GM21825 (cell line): ENCODE data around the gene CLDN34.

ENCODE experiments used
- ATAC-seq: cut with Tn5 transposase; IDR thresholded peaks from one replicate; pipeline ENCODE4 v1.9.1; 2021; ENCODE audit warnings: mild to moderate bottlenecking, moderate library complexity; ENCODE audit not compliant: unreplicated experiment

CLDN34 gene

GRCh38 chrX:9977635-9978034 is 10.5 kb downstream of the CLDN34 start:
- no peak for ATAC-seq

DNA sequence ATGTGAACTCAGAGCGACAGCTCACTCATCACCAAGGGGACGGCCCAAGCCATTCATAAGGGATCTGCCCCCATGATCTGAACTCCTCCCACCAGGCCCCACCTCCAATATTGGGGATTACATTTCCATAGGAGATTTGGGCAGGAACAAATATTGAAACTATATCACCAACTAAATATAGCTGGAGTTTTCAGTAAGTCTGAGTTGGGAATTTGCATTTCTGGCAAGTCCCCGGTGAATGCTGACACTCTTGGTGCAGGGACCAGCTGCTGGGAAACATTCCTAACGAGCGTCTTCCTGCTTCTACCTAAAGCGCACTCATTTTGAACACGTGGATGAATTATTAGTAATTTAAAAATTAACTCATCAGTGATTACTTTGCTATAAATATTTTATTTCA is 13.2 kb downstream of the CLDN34 start:
- ATAC-seq: no peak

DNA sequence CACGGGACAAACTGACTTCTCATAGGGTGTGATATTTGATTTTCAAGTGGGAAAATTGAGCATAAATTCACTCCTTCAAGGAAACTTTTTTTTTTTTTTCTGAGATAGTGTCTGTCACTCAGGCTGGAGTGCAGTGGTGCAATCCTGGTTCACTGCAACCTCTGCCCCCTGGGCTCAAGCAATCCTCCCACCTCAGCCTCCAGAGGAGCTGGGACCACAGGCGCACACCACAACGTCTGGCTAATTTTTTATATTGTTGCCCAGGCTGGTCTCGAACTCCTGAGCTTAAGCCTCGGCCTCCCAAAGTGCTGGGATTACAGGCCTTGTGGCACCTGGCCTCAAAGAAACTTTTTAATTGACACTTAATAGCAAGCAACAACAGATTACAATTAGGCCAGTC is 13.8 kb downstream of the CLDN34 start:
- no peak for ATAC-seq

DNA sequence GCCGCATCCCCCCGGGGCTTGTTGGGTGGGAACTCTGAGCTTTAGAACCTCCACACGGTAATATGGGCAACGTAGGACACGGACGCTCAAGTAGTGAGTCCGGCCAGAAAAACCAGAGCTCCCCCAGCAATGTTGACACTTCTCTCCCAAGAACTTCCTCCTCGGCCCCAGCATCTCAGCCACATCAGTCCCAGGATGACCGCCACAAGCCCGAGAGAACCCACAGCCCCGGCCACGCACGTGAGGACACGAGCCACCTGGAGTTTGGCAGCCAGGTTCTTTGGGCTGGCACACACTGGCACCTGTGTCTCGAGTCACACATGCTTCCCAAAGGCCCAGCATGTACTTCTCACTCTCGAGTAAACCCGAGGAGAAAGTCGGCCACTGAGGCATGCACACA is 16.3 kb downstream of the CLDN34 start:
- no peak for ATAC-seq

DNA sequence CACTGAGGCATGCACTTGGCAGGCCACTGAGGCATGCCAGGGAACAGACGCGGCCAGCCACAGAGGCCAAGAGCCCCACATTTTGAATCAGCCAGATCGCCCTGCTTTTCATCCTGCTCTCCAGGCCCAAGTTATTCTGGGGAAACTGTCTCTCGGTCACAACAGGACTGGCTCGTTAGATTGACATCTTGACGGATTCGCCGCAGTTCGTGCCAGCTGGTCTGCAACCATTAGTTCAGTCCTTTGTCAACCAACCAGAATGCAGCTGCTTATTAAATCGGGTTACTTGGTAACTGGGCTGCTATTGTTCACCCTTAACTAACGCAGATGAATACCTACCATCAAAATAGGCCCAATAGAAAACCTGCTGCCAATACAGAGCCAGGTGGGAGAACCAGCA is 16.7 kb downstream of the CLDN34 start:
- ATAC-seq: no peak

GRCh38 chrX:9988762-9989161 is 21.6 kb downstream of the CLDN34 start:
- no peak for ATAC-seq

DNA sequence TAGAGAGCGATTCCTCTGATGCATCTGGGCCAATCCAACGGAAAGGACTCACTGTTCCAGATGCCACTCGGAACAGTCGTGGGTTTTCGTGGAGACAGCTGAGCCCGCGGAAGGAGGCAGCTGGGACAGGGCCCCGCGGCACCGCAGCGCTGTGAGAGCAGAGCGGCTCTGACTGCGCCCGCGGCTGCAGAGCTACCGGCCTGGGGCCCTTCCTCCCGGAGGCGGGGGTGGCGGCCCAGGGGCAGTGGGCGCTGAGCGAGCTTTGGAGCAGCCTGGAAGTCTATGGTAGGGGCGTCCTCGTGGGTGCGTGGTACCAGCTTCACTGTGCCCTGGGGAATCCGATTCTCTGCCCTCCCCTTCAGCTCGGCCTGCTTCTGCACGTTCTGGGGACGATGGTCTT is 24.9 kb downstream of the CLDN34 start:
- no peak for ATAC-seq

GRCh38 chrX:9992724-9993123 is 25.6 kb downstream of the CLDN34 start:
- no peak for ATAC-seq

DNA sequence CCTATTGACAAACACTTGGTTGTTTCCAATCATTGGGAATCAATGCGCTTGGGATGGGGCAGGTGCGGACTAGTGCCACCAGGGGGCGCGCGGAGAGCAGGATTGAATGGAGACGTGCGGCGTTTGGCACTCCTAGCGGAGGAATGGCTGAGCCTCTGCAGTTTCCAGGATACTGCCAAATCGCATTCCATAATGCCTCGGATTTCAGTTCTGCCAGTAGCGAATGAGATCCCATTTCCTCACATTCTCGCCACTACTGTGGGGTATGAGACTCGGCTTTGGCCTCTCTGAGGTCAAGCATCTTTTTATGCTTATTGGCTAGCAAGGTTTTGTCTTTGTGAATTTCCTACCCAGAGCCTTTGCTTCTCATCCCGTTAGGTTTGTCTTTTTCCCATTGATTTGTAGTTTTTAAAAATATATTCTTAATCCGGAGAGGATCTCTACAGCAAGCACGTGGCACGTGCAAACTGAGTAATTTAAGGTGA is 28.7 kb downstream of the CLDN34 start:
- peak; percentile 82 for ATAC-seq

DNA sequence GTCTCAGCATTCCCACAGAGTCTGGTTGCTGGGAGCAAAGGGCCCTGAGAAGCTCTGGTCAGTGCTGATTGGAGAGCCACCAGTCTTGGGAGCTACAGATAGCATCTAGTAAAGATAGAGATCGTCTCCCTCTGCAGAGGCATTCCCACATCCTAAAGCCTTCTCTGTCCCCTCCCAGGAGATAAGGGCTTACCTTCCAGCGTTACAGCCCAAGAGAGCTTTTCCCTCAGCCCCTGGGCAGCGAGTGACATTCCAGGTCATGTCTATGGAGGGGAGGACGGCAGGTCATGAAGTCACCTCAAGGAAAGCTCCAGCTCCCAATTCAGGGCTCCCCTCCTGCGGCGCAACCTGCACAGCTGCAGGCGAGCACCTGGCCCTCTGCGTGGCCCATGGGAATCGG is 29.9 kb downstream of the CLDN34 start:
- no peak for ATAC-seq

DNA sequence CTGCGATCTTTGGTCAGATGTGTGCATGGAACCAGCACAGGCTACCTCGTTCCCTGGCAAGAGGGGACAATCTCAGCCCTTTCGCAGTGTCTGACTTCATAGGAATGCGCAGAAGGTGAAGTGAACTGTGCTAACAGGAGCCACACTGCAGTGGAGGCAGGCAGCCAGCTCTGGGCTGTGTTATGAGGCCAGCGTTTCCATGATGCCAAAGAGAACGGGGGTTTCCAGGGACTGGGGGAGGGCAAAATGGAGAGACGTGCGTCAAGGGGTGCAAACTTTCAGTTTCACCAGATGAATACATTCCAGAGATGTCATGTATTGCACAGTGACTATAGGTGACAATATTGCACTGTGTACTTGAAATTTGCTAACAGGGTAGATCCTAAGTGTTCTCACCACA is 30.4 kb downstream of the CLDN34 start:
- ATAC-seq: no peak

DNA sequence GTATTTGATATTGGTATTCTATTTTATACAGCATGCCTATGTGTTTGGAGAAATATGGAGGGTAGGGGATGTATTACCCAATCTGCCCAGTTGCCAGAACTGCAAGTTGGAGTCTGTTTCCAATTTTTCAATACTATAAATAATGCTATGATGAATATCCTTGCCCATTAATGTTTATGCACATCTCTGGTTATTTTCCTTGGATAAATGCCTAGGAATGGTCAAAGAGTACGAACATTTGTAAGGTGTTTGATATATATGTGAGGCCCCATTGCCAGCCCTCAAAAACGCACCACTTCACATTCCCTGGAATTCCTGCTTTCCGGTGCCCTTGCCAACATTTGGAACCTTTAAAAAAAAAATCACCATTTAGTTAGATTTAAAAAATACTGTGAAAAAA is 34.3 kb downstream of the CLDN34 start:
- ATAC-seq: no peak

DNA sequence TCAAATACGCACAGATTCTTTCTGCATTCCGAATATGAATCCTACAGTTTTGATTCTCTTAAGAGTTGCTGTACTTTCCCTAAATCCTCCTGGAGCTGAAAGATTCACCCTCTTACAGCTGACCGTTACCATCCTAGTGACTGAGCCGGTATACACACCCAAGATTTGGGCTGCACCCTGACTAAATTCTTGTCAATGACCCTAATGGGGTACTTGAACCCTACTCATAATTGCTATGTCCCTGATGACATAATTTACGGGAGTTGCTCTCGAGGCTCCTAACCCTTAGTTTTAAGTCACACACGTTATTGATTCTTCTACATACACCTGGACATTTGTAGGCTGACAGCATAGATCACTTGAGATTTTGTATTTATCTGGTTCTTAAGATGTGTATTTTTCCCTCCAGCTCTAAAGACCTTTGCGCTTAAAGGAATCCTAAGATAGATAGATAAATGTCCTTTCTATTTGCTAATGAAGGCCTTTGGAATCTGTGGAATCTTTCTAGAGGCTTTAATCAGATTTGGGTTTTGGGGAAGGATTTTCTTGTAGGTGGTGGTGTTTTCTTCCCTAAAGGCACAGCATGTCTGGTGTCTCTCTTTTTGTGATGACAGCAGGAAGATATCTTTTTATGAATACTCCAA is 37.8 kb downstream of the CLDN34 start:
- ATAC-seq: no peak

GRCh38 chrX:10006086-10006485 is 38.9 kb downstream of the CLDN34 start:
- ATAC-seq: no peak

- no peak for ATAC-seq
These were observed 39.6 kb downstream of the CLDN34 start for GRCh38 chrX:10006770-10007169.

DNA sequence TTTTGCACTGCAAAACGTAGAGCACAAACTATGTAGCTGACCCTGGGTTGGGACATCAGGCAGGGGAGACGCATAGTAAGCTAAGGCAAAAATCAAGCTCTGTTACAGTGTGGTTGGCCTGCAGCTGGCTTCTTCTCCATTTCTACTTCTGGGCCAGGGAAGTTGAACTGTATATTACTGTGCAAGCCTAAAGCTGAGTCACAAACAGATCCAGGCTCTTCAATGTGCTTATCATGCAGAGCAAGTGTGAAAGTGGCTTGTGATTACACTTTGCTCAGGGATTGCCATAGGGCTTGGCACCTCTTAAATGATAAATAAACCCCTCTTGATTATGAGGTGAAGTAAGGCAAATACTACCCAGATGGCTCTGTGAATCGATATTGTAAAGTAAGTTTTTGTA is 40.5 kb downstream of the CLDN34 start:
- no peak for ATAC-seq

GRCh38 chrX:10008483-10009056 is 41.4 kb downstream of the CLDN34 start:
- no peak for ATAC-seq

GRCh38 chrX:10009741-10010140 is 42.6 kb downstream of the CLDN34 start:
- ATAC-seq: no peak

GRCh38 chrX:10010686-10011085 is 43.5 kb downstream of the CLDN34 start:
- ATAC-seq: no peak

DNA sequence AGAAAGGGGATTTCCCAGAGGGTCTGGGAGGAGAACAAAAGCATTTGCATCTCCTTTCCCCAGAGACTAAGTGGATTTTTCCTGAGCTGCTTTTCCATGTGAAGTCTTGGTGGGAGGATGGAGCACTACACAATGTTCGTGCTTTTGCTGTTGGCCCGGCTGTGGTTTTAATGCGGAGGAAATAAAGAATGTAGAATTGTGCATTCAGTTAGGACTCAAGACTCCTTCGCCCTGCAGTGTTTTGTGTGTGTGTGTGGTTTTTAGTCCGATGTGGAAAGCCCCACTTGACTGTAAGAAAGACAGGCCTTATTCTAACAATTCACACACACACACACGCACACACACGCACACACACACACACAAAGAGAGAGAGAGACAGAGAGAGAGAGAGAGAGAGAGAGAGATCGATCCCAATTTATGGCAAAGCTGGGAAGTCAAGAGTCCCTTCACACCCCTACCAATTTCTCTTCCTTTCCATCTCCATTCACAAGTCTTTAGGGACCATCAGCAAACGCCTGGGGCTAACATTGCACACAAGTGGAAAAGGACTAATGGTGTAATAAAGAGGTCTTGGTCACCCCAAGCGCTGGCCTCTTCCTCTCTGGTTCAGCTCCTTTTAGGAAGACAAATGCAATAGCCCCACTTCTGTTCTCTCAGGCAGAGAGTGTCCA is 44.2 kb downstream of the CLDN34 start:
- ATAC-seq: no peak

DNA sequence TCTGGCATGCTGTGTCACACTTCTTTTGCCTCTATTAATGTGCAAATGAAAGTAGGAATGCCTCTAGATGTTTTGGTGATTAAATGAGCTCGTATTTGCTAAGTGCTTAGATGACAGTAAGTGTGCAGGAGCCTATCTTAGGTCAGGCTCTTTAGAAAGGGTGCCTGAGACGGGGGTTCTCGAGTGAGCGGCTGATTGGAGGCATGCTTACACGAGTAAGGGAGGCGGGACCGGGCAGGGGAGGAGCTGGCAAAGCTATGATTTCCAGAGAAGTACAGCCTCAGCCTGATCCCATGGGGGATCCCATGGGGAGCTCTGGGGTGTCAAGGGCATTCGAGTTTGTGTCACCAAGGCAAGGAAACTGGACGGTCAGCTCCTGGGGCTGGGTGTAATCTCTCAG is 44.8 kb downstream of the CLDN34 start:
- no peak for ATAC-seq
